Left ventricle myocardium inferior (tissue), 1 donor: ENCODE measurements around the gene STK33. TPM values are rescaled to one million over a fixed set of nuclear protein-coding genes. Genes with fewer than 3 reads are reported as not detected.

ENCODE experiments used
- DNase-seq: peaks from one replicate; pipeline ENCODE4 v3.0.0-alpha.2; 2020
- H3K27ac ChIP-seq: fragments of 200-600 bp; replicated peaks from 2 replicates; pipeline ENCODE4 v1.8.0; 2021
- H3K27me3 ChIP-seq: fragments of 200-600 bp; 2 replicates; pipeline ENCODE4 v1.8.0; 2021; ENCODE audit warnings: low read depth
- H3K36me3 ChIP-seq: fragments of 200-600 bp; 2 replicates; pipeline ENCODE4 v1.8.0; 2021
- H3K4me1 ChIP-seq: fragments of 200-600 bp; 2 replicates; pipeline ENCODE4 v1.8.0; 2021
- H3K4me3 ChIP-seq: fragments of 200-600 bp; 2 replicates; pipeline ENCODE4 v1.8.0; 2021; ENCODE audit warnings: mild to moderate bottlenecking, moderate library complexity
- H3K9me3 ChIP-seq: fragments of 200-600 bp; replicated peaks from 2 replicates; pipeline ENCODE4 v1.8.0; 2021
- CTCF ChIP-seq: fragments of 200-600 bp; IDR thresholded peaks from 2 replicates; pipeline ENCODE4 v1.8.0; 2021; ENCODE audit warnings: antibody characterized with exemption, mild to moderate bottlenecking, borderline replicate concordance
- intact Hi-C: fragments of 100-400 bp; cut with micrococcal nuclease; formaldehyde crosslinking; loops from one replicate; pipeline ENCODE4 v1.11.0; 2022
- total RNA-seq: library from RNA; stranded (reverse); fragmentation: NEBNext Ultra II Directional; extraction: Animal tissue kit (Norgen Biotek cat#: 25700); gene quantifications from one replicate; pipeline ENCODE4 v1.2.1, GENCODE V29; 2021
- donor health status: DM: no; HTN: yes; CAD: no; lungs with severe emphysema.

Gene STK33
- total RNA-seq, 1 donor from 2014 or later, result 25.8 TPM

- Histone ChIP-seq H3K27ac (no peak overlapping the region), H3K4me3 (no peak overlapping the region)
Observed at GRCh38 chr11:8390851-8391612, 203.0 kb downstream of the STK33 start.

GRCh38 chr11:8389029-8389996 is 204.7 kb downstream of the STK33 start:
- TF ChIP-seq CTCF, result no peak
- Histone ChIP-seq H3K27ac (no peak overlapping the region), H3K4me1 (peaks cover 25% of the 10 kb centered on the region), H3K27me3 (no peaks in the 10 kb centered on the region), H3K9me3 (no peaks in the 10 kb centered on the region), H3K4me3 (peak overlapping the region; percentile 26), H3K36me3 (no peaks in the 10 kb centered on the region)
- intact Hi-C loops, result no loop called here
- no peak for DNase-seq

More at GRCh38 chr11:8390851-8391612, 203.0 kb downstream of the STK33 start:
- no peaks in the 10 kb centered on the region for H3K27me3 ChIP-seq
- intact Hi-C loops, result no loop called here
- DNase-seq, result no peak
- H3K36me3 ChIP-seq, result no peaks in the 10 kb centered on the region
- peaks cover 25% of the 10 kb centered on the region for H3K4me1 ChIP-seq
- TF ChIP-seq CTCF, result no peak
- no peaks in the 10 kb centered on the region for H3K9me3 ChIP-seq

- Histone ChIP-seq H3K4me1 (peaks cover 25% of the 10 kb centered on the region), H3K27ac (no peak overlapping the region), H3K27me3 (no peaks in the 10 kb centered on the region), H3K4me3 (no peak overlapping the region), H3K9me3 (no peaks in the 10 kb centered on the region), H3K36me3 (no peaks in the 10 kb centered on the region)
- intact Hi-C loops, result no loop called here
- no peak for DNase-seq
- TF ChIP-seq CTCF, result no peak
Observed at GRCh38 chr11:8387693-8388092, 206.3 kb downstream of the STK33 start.

GRCh38 chr11:8387141-8387540 is 206.9 kb downstream of the STK33 start:
- H3K4me1 ChIP-seq, result peaks cover 22% of the 10 kb centered on the region
- H3K36me3 ChIP-seq, result no peaks in the 10 kb centered on the region
- H3K9me3 ChIP-seq, result no peaks in the 10 kb centered on the region
- H3K27ac ChIP-seq, result no peak overlapping the region
- H3K4me3 ChIP-seq, result no peak overlapping the region
- intact Hi-C loops, result no loop called here
- TF ChIP-seq CTCF, result no peak
- H3K27me3 ChIP-seq, result no peaks in the 10 kb centered on the region
- no peak for DNase-seq

- H3K27ac ChIP-seq, result no peak overlapping the region
- no peak overlapping the region for H3K4me3 ChIP-seq
- H3K36me3 ChIP-seq, result no peaks in the 10 kb centered on the region
- no peaks in the 10 kb centered on the region for H3K27me3 ChIP-seq
- DNase-seq, result no peak
- H3K4me1 ChIP-seq, result peaks cover 14% of the 10 kb centered on the region
- intact Hi-C loops, result no loop called here
- no peak for TF ChIP-seq CTCF
- H3K9me3 ChIP-seq, result no peaks in the 10 kb centered on the region
Observed at GRCh38 chr11:8386134-8386864, 207.7 kb downstream of the STK33 start.
